Fibroblast of lung (primary cell): ENCODE results near the gene LCN1. TPM values are rescaled to one million over a fixed set of nuclear protein-coding genes. Genes with fewer than 3 reads are reported as not detected.

Source experiments
- DNase-seq, 2 donors: peaks; one replicate each; pipeline versions ENCODE4 v3.0.0 to v3.0.0-alpha.2; 2010; ENCODE audit warnings: low read depth in 2 of 2
- H2AFZ ChIP-seq: 2 replicates; pipeline ENCODE4 v1.5.1; 2012; ENCODE audit warnings: low read length, control low read depth, inconsistent platforms
- H3K27ac ChIP-seq: 2 replicates; pipeline ENCODE4 v1.5.1; 2011; ENCODE audit warnings: low read length, control low read depth; ENCODE audit not compliant: insufficient read depth
- H3K27me3 ChIP-seq: 2 replicates; pipeline ENCODE4 v1.5.1; 2011; ENCODE audit warnings: mild to moderate bottlenecking, low read length; ENCODE audit not compliant: control insufficient read depth, insufficient read depth
- H3K36me3 ChIP-seq: 2 replicates; pipeline ENCODE4 v1.5.1; 2011; ENCODE audit warnings: low read length; ENCODE audit not compliant: control insufficient read depth, insufficient read depth
- H3K4me1 ChIP-seq: 2 replicates; pipeline ENCODE4 v1.5.1; 2011; ENCODE audit warnings: low read length; ENCODE audit not compliant: control insufficient read depth, insufficient read depth; ENCODE audit errors: extremely low read depth
- H3K4me2 ChIP-seq: 2 replicates; pipeline ENCODE4 v1.5.1; 2011; ENCODE audit warnings: low read length, control low read depth; ENCODE audit not compliant: insufficient read depth; ENCODE audit errors: extremely low read depth
- H3K4me3 ChIP-seq, 4 experiments: fragments of 200-600 bp in 1 of 4; sonication (generic) in 1 of 4; replicated peaks in 1 of 4; 2 replicates each; pipeline ENCODE4 v1.5.1; 2011 to 2016; ENCODE audit warnings: low read length in 4 of 4, low read depth in 3 of 4, mild to moderate bottlenecking in 3 of 4, control low read depth in 2 of 4, inconsistent platforms in 1 of 4, mixed read lengths in 1 of 4; ENCODE audit not compliant: insufficient read depth in 1 of 4; ENCODE audit errors: control extremely low read depth in 1 of 4
- H3K79me2 ChIP-seq: 2 replicates; pipeline ENCODE4 v1.5.1; 2012; ENCODE audit warnings: mild to moderate bottlenecking, low read length, inconsistent platforms; ENCODE audit not compliant: control insufficient read depth, insufficient read depth
- H3K9ac ChIP-seq: 2 replicates; pipeline ENCODE4 v1.5.1; 2011; ENCODE audit warnings: mild to moderate bottlenecking, low read length, control low read depth; ENCODE audit not compliant: insufficient read depth
- H3K9me3 ChIP-seq: 2 replicates; pipeline ENCODE4 v1.5.1; 2012; ENCODE audit warnings: low read depth, low read length; ENCODE audit not compliant: control insufficient read depth, insufficient read depth
- H4K20me1 ChIP-seq: 2 replicates; pipeline ENCODE4 v1.5.1; 2011; ENCODE audit warnings: low read length; ENCODE audit not compliant: control insufficient read depth, insufficient read depth; ENCODE audit errors: extremely low read depth
- EZH2 ChIP-seq: IDR thresholded peaks from 2 replicates; pipeline ENCODE4 v1.5.1; 2012; ENCODE audit warnings: low read length, control low read depth, mild to moderate bottlenecking; ENCODE audit errors: missing control alignments
- polyA plus RNA-seq, 2 donors: library from polyadenylated mRNA; depleted of rRNA in 1 of 2; stranded (reverse) in 1 of 2; unstranded in 1 of 2; fragments of >200 nt; gene quantifications; 2 replicates each; pipeline ENCODE4 v1.2.1, GENCODE V29; 2011 to 2012; ENCODE audit warnings: missing spikeins in 1 of 2
- total RNA-seq: library from RNA; depleted of rRNA; stranded (reverse); fragments of >200 nt; gene quantifications from 2 replicates; pipeline ENCODE4 v1.2.1, GENCODE V29; 2014
- TF ChIP-seq, protein P1 (sequence below), 2 donors: IDR thresholded peaks in 1 of 2; conservative IDR thresholded peaks in 1 of 2; 1 replicate in 1 of 2; 2 replicates in 1 of 2; pipeline ENCODE4 v1.5.1; 2011 to 2012; ENCODE audit warnings: low read length in 2 of 2, control low read depth in 1 of 2, inconsistent platforms in 1 of 2, low read depth in 1 of 2, mild to moderate bottlenecking in 1 of 2

The LCN1 gene
- total and polyA plus RNA-seq, 2 donors (not counting 1 experiment from before 2014, with no cell fraction given): not detected

DNA sequence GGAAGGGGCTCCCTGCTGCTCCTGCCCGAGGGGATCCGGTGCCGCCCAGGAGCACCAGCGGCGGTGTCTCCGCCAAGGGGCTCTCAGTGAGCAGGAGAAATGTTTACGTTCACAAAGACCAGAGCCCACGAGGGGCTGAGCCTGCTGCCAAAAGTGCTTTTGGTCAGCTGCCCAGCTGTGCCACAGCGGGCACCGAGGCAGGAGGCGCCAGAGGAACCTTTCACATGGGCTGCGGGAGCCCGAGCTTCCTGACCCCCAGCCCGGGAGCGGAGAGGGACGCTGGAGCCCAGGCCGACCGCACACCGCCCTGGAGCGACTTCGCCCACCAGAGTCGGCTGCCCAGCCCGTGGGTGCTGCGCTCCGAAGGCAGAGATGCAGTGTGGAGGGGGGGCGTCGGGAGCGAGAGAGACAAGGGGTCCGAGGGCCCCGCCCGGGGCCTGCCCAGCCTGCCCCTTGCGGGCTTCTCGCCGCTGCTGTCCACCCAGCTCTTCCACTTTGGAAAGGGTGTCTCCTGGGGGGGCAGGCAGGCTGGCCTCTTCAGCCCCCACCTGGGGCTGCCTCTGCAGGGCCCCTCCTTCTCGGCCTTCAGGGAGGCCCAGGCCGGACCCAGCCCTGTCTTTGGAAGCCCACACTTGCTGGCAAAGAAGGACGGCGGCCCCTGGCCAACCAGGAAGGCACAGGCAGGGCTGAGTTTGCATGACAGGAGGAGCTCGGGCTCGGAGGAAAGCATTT lies 33.8 kb upstream of the LCN1 start:
- DNase-seq: no peak
- no peak overlapping the region for H3K9ac ChIP-seq
- peaks cover 3% of the 10 kb centered on the region for H3K36me3 ChIP-seq
- no peaks in the 10 kb centered on the region for H4K20me1 ChIP-seq
- no peak overlapping the region for H2AFZ ChIP-seq
- TF ChIP-seq, protein P1, sequence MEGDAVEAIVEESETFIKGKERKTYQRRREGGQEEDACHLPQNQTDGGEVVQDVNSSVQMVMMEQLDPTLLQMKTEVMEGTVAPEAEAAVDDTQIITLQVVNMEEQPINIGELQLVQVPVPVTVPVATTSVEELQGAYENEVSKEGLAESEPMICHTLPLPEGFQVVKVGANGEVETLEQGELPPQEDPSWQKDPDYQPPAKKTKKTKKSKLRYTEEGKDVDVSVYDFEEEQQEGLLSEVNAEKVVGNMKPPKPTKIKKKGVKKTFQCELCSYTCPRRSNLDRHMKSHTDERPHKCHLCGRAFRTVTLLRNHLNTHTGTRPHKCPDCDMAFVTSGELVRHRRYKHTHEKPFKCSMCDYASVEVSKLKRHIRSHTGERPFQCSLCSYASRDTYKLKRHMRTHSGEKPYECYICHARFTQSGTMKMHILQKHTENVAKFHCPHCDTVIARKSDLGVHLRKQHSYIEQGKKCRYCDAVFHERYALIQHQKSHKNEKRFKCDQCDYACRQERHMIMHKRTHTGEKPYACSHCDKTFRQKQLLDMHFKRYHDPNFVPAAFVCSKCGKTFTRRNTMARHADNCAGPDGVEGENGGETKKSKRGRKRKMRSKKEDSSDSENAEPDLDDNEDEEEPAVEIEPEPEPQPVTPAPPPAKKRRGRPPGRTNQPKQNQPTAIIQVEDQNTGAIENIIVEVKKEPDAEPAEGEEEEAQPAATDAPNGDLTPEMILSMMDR (conservative IDR thresholded peaks at IDR 0.05 in 1 of 2, IDR thresholded peaks at IDR 0.05 in 1 of 2; ENCODE audit: low read depth in 1 of 2, low read length in 2 of 2): no peak
- no peak for TF ChIP-seq EZH2
- no peak overlapping the region for H3K4me3 ChIP-seq
- no peaks in the 10 kb centered on the region for H3K27me3 ChIP-seq
- no peaks in the 10 kb centered on the region for H3K4me1 ChIP-seq
- H3K4me2 ChIP-seq: no peak overlapping the region
- H3K9me3 ChIP-seq: no peaks in the 10 kb centered on the region
- no peak overlapping the region for H3K27ac ChIP-seq
- H3K79me2 ChIP-seq: no peaks in the 10 kb centered on the region

DNA sequence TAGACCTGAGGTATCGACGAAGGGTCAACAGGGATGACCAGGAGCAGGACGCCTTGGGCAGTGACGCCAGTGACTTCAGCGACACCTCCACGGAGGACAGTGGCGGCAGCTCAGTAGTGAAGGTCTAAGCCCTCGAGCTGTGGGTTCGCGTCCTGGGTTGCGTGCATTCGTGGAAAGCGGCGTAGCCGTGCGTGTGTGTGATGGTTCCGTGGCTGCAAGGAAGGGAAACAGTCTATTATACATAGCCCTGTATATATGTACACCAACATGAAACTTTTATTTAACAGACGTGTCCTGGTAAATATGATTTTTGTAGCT lies 33.3 kb upstream of the LCN1 start:
- no peak overlapping the region for H2AFZ ChIP-seq
- no peak overlapping the region for H3K27ac ChIP-seq
- H3K9me3 ChIP-seq: no peaks in the 10 kb centered on the region
- no peaks in the 10 kb centered on the region for H3K4me1 ChIP-seq
- H3K4me3 ChIP-seq: no peak overlapping the region
- no peaks in the 10 kb centered on the region for H4K20me1 ChIP-seq
- TF ChIP-seq EZH2: no peak
- TF ChIP-seq, protein P1 (conservative IDR thresholded peaks at IDR 0.05 in 1 of 2, IDR thresholded peaks at IDR 0.05 in 1 of 2; ENCODE audit: low read depth in 1 of 2, low read length in 2 of 2): no peak
- no peak overlapping the region for H3K4me2 ChIP-seq
- H3K9ac ChIP-seq: no peak overlapping the region
- H3K27me3 ChIP-seq: no peaks in the 10 kb centered on the region
- H3K36me3 ChIP-seq: peaks cover 3% of the 10 kb centered on the region
- H3K79me2 ChIP-seq: no peaks in the 10 kb centered on the region
- DNase-seq: no peak

DNA sequence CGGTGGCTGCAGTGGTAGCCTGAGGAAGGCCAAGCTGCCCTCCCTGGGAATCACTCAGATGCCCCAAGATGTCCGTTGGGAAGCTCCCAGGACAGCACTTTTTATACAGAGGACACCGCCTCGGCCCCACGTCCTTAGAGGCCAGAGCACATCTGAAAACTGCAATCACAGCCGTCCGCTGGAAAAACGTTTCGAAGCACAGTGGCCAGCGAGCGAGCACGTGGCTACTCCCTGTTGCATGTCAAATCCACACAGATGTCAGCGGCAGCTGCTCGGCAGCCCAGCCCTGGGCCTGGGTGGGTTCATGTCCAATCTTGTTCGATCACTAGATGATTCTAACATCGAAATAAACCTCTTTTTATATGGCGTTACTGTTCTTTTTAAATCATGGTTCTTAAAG lies 32.7 kb upstream of the LCN1 start:
- Histone ChIP-seq H3K27ac (no peak overlapping the region), H3K4me1 (no peaks in the 10 kb centered on the region), H4K20me1 (no peaks in the 10 kb centered on the region), H3K9ac (no peak overlapping the region), H3K36me3 (peaks cover 3% of the 10 kb centered on the region), H3K79me2 (no peaks in the 10 kb centered on the region), H3K4me3 (no peak overlapping the region), H3K27me3 (no peaks in the 10 kb centered on the region), H3K9me3 (no peaks in the 10 kb centered on the region), H2AFZ (no peak overlapping the region), H3K4me2 (no peak overlapping the region)
- TF ChIP-seq EZH2: no peak
- TF ChIP-seq, protein P1 (conservative IDR thresholded peaks at IDR 0.05 in 1 of 2, IDR thresholded peaks at IDR 0.05 in 1 of 2; ENCODE audit: low read depth in 1 of 2, low read length in 2 of 2): no peak
- DNase-seq: no peak
